Endothelial cell of umbilical vein (primary cell): Measurements from ENCODE around the gene NYAP1. TPM values are rescaled to one million over a fixed set of nuclear protein-coding genes. Genes with fewer than 3 reads are reported as not detected.

ENCODE experiments used
- BruUV-seq: library from RNA; stranded (reverse); fragments of 400-500 nt; replicated peaks from 2 replicates; lab custom pipeline; 2021; lab: Mats Ljungman, UMichigan
- CTCF ChIA-PET: fragments of 300-600, 350-600 bp; sonication (Branson Sonifier 250); formaldehyde crosslinking; loops from one replicate; lab custom pipeline; 2021; ENCODE audit warnings: antibody characterized with exemption, inconsistent platforms; lab: Charles Lee
- POLR2A ChIA-PET: fragments of 300-600, 350-600 bp; sonication (Branson Sonifier 250); formaldehyde crosslinking; loops from one replicate; lab custom pipeline; 2021; ENCODE audit warnings: antibody characterized with exemption, inconsistent platforms; lab: Charles Lee
- DNase-seq: peaks from one replicate; pipeline ENCODE4 v3.0.0-alpha.2; 2011; ENCODE audit warnings: low read depth, low spot score
- FAIRE-seq: peaks from 2 replicates; lab custom pipeline; 2011; peaks lifted over from hg19 to GRCh38; lab: Jason Lieb, UNC
- H2AFZ ChIP-seq: 2 replicates; pipeline ENCODE4 v1.6.0; 2012; ENCODE audit warnings: low read depth, low read length, control low read depth, inconsistent platforms
- H3K27ac ChIP-seq: 2 replicates; pipeline ENCODE4 v1.5.1; 2011; ENCODE audit warnings: low read depth, mild to moderate bottlenecking, control low read depth, low read length, moderate library complexity; ENCODE audit not compliant: insufficient read depth
- H3K27me3 ChIP-seq, 2 experiments: 2 replicates each; pipeline versions ENCODE4 v1.6.0 to v1.6.1; 2011; ENCODE audit warnings: low read length in 2 of 2, mixed read lengths in 1 of 2; ENCODE audit not compliant: control insufficient read depth in 2 of 2, insufficient read depth in 2 of 2
- H3K36me3 ChIP-seq, 2 experiments: 2 replicates in 1 of 2; 3 replicates in 1 of 2; pipeline ENCODE4 v1.5.1; 2011; ENCODE audit warnings: low read length in 2 of 2, mild to moderate bottlenecking in 1 of 2, moderate library complexity in 1 of 2; ENCODE audit not compliant: control insufficient read depth in 2 of 2, insufficient read depth in 2 of 2; ENCODE audit errors: extremely low read depth in 1 of 2
- H3K4me1 ChIP-seq: 3 replicates; pipeline ENCODE4 v1.5.1; 2011; ENCODE audit warnings: mild to moderate bottlenecking, low read length; ENCODE audit not compliant: control insufficient read depth, insufficient read depth; ENCODE audit errors: extremely low read depth
- H3K4me2 ChIP-seq: 2 replicates; pipeline ENCODE4 v1.6.1; 2011; ENCODE audit warnings: low read length, control low read depth, mixed read lengths; ENCODE audit not compliant: insufficient read depth
- H3K4me3 ChIP-seq, 3 experiments: fragments of 200-600 bp in 1 of 3; sonication (generic), shearing (Covaris generic) in 1 of 3; replicated peaks in 1 of 3; 2 replicates each; pipeline ENCODE4 v1.5.1; 2011 to 2016; ENCODE audit warnings: control low read depth in 3 of 3, low read length in 3 of 3, mild to moderate bottlenecking in 2 of 3, inconsistent platforms in 1 of 3, low read depth in 1 of 3, moderate library complexity in 1 of 3; ENCODE audit not compliant: insufficient read depth in 1 of 3
- H3K79me2 ChIP-seq: 2 replicates; pipeline ENCODE4 v1.6.0; 2012; ENCODE audit warnings: low read length, inconsistent platforms; ENCODE audit not compliant: control insufficient read depth, insufficient read depth
- H3K9ac ChIP-seq: replicated peaks from 2 replicates; pipeline ENCODE3; 2011; ENCODE audit warnings: low read length, control low read depth; ENCODE audit not compliant: insufficient read depth; ENCODE audit errors: extremely low read depth
- H3K9me1 ChIP-seq: replicated peaks from 3 replicates; pipeline ENCODE4 v1.6.0; 2011; ENCODE audit warnings: mild to moderate bottlenecking, low read length; ENCODE audit not compliant: control insufficient read depth, insufficient read depth; ENCODE audit errors: extremely low read depth
- H3K9me3 ChIP-seq: replicated peaks from 2 replicates; pipeline ENCODE4 v1.5.1; 2012; ENCODE audit warnings: low read length, inconsistent platforms; ENCODE audit not compliant: control insufficient read depth, insufficient read depth
- H4K20me1 ChIP-seq: replicated peaks from 2 replicates; pipeline ENCODE3; 2011; ENCODE audit warnings: mild to moderate bottlenecking, low read length; ENCODE audit not compliant: control insufficient read depth, insufficient read depth; ENCODE audit errors: extremely low read depth
- EZH2 ChIP-seq: IDR thresholded peaks from 2 replicates; pipeline ENCODE4 v1.6.1; 2012; ENCODE audit warnings: borderline replicate concordance, low read depth, mild to moderate bottlenecking, moderate library complexity, low read length, inconsistent platforms; ENCODE audit not compliant: severe bottlenecking
- FOS ChIP-seq: IDR thresholded peaks from 2 replicates; pipeline ENCODE4 v1.6.1; 2011; ENCODE audit warnings: mild to moderate bottlenecking, low read length, moderate library complexity, borderline replicate concordance; ENCODE audit not compliant: insufficient read depth
- GATA2 ChIP-seq: IDR thresholded peaks from 2 replicates; pipeline ENCODE4 v1.7.0; 2011; ENCODE audit warnings: low read depth, mild to moderate bottlenecking, moderate library complexity, mixed read lengths, low read length; ENCODE audit not compliant: insufficient read length, insufficient read depth
- JUN ChIP-seq: IDR thresholded peaks from 2 replicates; pipeline ENCODE4 v1.6.1; 2011; ENCODE audit warnings: borderline replicate concordance, low read depth; ENCODE audit not compliant: insufficient read length, insufficient read depth
- MYC ChIP-seq: IDR thresholded peaks from one replicate; pipeline ENCODE4 v1.6.1; 2011; ENCODE audit warnings: mild to moderate bottlenecking, low read depth, low read length
- POLR2A ChIP-seq: IDR thresholded peaks from 2 replicates; pipeline ENCODE4 v1.6.1; 2012; ENCODE audit warnings: low read depth, mild to moderate bottlenecking, control low read depth, low read length
- POLR2AphosphoS5 ChIP-seq: IDR thresholded peaks from 2 replicates; pipeline ENCODE4 v1.6.1; 2012; ENCODE audit warnings: low read depth, mild to moderate bottlenecking, control low read depth, low read length, moderate library complexity; ENCODE audit not compliant: insufficient read depth
- dilution Hi-C: fragments of 300-500 bp; cut with MboI; formaldehyde crosslinking; loops from one replicate; pipeline ENCODE4 v1.15.0; 2019; ENCODE audit warnings: low sequenced_read_pairs; ENCODE audit not compliant: extremely low pct_ligation_motif_present
- intact Hi-C: fragments of 100-400 bp; cut with micrococcal nuclease; formaldehyde crosslinking; loops from one replicate; pipeline ENCODE4 v1.10.0; 2022
- polyA plus RNA-seq, 4 experiments: library from polyadenylated mRNA; depleted of rRNA in 3 of 4; stranded (reverse) in 3 of 4; unstranded in 1 of 4; fragments of >200 nt; gene quantifications; 2 replicates each; pipeline versions ENCODE4 v1.2.1 to v1.2.3, GENCODE V29; 2011 to 2012; ENCODE audit warnings: missing spikeins in 1 of 4
- total RNA-seq: library from RNA; stranded (reverse); gene quantifications from 2 replicates; pipeline ENCODE4 v1.2.3, GENCODE V29; 2021
- TF ChIP-seq, protein P1 (sequence below): IDR thresholded peaks from 2 replicates; pipeline ENCODE4 v1.6.1; 2011; ENCODE audit not compliant: insufficient read depth, insufficient read length
- TF ChIP-seq, protein P2 (sequence below), 2 donors: IDR thresholded peaks; 1 replicate in 1 of 2; 2 replicates in 1 of 2; pipeline ENCODE4 v1.5.1; 2011; ENCODE audit warnings: low read length in 2 of 2, mild to moderate bottlenecking in 2 of 2, moderate library complexity in 2 of 2, control low read depth in 1 of 2, inconsistent platforms in 1 of 2, low read depth in 1 of 2; ENCODE audit not compliant: insufficient read depth in 1 of 2; ENCODE audit errors: extremely low read depth in 1 of 2

NYAP1 gene
- total and polyA plus RNA-seq, 2 donors (not counting 3 experiments of a cell fraction or from before 2014, with no cell fraction given) = 0.37 to 2.8 TPM

DNA sequence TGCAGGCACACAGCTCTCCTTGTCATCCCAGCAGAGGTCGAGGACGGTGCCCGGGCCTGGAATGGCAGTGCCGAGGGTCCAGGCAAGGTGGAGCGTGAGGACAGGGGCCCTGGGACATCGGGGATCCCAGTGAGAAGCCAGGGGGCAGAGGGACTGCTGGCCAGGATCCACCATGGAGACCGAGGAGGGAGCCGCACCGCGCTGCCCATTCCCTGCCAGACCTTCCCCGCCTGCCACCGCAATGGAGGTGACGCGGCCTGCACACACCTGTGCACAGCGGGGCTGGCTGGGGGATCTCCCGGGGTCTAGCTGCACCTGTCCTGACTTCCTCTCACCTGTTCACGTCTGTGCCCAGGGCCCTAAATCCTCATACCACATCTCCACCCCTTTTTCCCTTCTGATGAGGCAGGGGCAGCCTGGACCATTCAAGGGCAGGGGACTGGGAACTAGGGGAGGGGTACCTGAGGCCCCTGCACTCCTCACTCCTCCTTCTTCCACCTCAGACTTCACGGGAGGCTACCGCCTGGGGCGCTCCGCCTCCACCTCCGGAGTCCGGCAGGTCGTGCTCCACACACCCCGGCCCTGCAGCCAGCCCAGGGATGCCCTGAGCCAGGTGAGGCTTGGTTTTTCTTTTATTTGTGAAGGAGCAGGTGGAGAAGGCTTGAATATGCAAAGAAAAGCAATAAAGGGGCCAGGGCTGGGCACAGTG, 6.9 kb downstream of the NYAP1 start:
- Histone ChIP-seq H3K4me1 (peaks cover 12% of the 10 kb centered on the region), H3K36me3 (no peaks in the 10 kb centered on the region), H3K9me3 (no peaks in the 10 kb centered on the region), H3K79me2 (no peaks in the 10 kb centered on the region), H3K9ac (no peak overlapping the region), H2AFZ (no peak overlapping the region), H3K4me2 (no peak overlapping the region), H4K20me1 (no peaks in the 10 kb centered on the region), H3K4me3 (no peak overlapping the region), H3K9me1 (no peaks in the 10 kb centered on the region), H3K27ac (no peak overlapping the region), H3K27me3 (no peaks in the 10 kb centered on the region)
- FAIRE-seq (no peak), DNase-seq (no peak)
- TF ChIP-seq, protein P1, sequence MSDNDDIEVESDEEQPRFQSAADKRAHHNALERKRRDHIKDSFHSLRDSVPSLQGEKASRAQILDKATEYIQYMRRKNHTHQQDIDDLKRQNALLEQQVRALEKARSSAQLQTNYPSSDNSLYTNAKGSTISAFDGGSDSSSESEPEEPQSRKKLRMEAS = no peak
- TF ChIP-seq MYC (no peak), FOS (no peak), EZH2 (no peak), POLR2A (no peak), POLR2AphosphoS5 (no peak), GATA2 (no peak), JUN (no peak)
- TF ChIP-seq, protein P2, sequence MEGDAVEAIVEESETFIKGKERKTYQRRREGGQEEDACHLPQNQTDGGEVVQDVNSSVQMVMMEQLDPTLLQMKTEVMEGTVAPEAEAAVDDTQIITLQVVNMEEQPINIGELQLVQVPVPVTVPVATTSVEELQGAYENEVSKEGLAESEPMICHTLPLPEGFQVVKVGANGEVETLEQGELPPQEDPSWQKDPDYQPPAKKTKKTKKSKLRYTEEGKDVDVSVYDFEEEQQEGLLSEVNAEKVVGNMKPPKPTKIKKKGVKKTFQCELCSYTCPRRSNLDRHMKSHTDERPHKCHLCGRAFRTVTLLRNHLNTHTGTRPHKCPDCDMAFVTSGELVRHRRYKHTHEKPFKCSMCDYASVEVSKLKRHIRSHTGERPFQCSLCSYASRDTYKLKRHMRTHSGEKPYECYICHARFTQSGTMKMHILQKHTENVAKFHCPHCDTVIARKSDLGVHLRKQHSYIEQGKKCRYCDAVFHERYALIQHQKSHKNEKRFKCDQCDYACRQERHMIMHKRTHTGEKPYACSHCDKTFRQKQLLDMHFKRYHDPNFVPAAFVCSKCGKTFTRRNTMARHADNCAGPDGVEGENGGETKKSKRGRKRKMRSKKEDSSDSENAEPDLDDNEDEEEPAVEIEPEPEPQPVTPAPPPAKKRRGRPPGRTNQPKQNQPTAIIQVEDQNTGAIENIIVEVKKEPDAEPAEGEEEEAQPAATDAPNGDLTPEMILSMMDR (IDR thresholded peaks at IDR 0.05; ENCODE audit: extremely low read depth in 1 of 2, insufficient read depth in 1 of 2, low read depth in 1 of 2, low read length in 2 of 2) = no peak
- dilution Hi-C loops = no loop called here
- ChIA-PET CTCF (interaction anchor here (1.0 to 1.5 kb wide), 3 partner anchors 8 to 69 kb away, joined by 3 to 6 read pairs (median 5); no protein-coding TSS in a partner anchor), POLR2A (no interaction called here)
- BruUV-seq = no TSS peak
- intact Hi-C loops = no loop called here
